Stimulated activated CD4-positive, alpha-beta T cell treated with anti-CD3 and anti-CD28 coated beads, Interleukin-12 subunit alpha, Interleukin-12 subunit beta, amount 100 ng/mL, for 4 hours (primary cell): ENCODE measurements around the gene PLS1.
"Not testable (repeated sequence)": the region's sequence is repeated elsewhere in the genome, so short reads cannot be mapped to it uniquely, and the experiment has no call there.

ENCODE experiments used
- DNase-seq: peaks from one replicate; pipeline ENCODE4 v3.0.0-alpha.2; 2020

Gene PLS1

GRCh38 chr3:142601713-142602112 lies 5.5 kb downstream of the PLS1 start:
- no peak for DNase-seq

- DNase-seq = no peak
These were observed 6.6 kb downstream of the PLS1 start for GRCh38 chr3:142602619-142603385.

GRCh38 chr3:142603386-142603705 lies 7.2 kb downstream of the PLS1 start:
- not testable (repeated sequence) for DNase-seq

GRCh38 chr3:142604940-142605339 lies 8.7 kb downstream of the PLS1 start:
- DNase-seq = no peak

GRCh38 chr3:142608631-142609030 lies 12.4 kb downstream of the PLS1 start:
- DNase-seq = no peak

- no peak for DNase-seq
These were observed 12.9 kb downstream of the PLS1 start for GRCh38 chr3:142609136-142609535.

GRCh38 chr3:142611206-142611605 lies 15.0 kb downstream of the PLS1 start:
- DNase-seq = no peak

- no peak for DNase-seq
These were observed 17.3 kb downstream of the PLS1 start for GRCh38 chr3:142613491-142613890.

GRCh38 chr3:142614059-142614626 lies 17.9 kb downstream of the PLS1 start:
- DNase-seq = no peak

- DNase-seq = no peak
These were observed 19.0 kb downstream of the PLS1 start for GRCh38 chr3:142615171-142615570.

GRCh38 chr3:142618917-142619461 lies 22.8 kb downstream of the PLS1 start:
- DNase-seq = no peak

GRCh38 chr3:142622405-142622804 lies 26.2 kb downstream of the PLS1 start:
- no peak for DNase-seq

- DNase-seq = no peak
These were observed 27.0 kb downstream of the PLS1 start for GRCh38 chr3:142623194-142623593.

- no peak for DNase-seq
These were observed 28.4 kb downstream of the PLS1 start for GRCh38 chr3:142624341-142625152.

- no peak for DNase-seq
These were observed 28.9 kb downstream of the PLS1 start for GRCh38 chr3:142625153-142625440.

GRCh38 chr3:142626971-142627370 lies 30.8 kb downstream of the PLS1 start:
- DNase-seq = no peak

- no peak for DNase-seq
These were observed 32.6 kb downstream of the PLS1 start for GRCh38 chr3:142628801-142629200.

GRCh38 chr3:142633073-142633472 lies 36.9 kb downstream of the PLS1 start:
- DNase-seq = no peak

- DNase-seq = no peak
These were observed 39.9 kb downstream of the PLS1 start for GRCh38 chr3:142636050-142636449.

- DNase-seq = no peak
These were observed 40.5 kb downstream of the PLS1 start for GRCh38 chr3:142636664-142637063.

GRCh38 chr3:142638291-142638690 lies 42.1 kb downstream of the PLS1 start:
- no peak for DNase-seq

GRCh38 chr3:142641504-142641903 lies 45.3 kb downstream of the PLS1 start:
- no peak for DNase-seq

GRCh38 chr3:142642956-142643355 lies 46.8 kb downstream of the PLS1 start:
- no peak for DNase-seq

- no peak for DNase-seq
These were observed 48.3 kb downstream of the PLS1 start for GRCh38 chr3:142644502-142644901.
